K562 (cell line): ENCODE results near the gene KIF17. TPM values are rescaled to one million over a fixed set of nuclear protein-coding genes. Genes with fewer than 3 reads are reported as not detected.
A peak's percentile ranks its signal among the peaks of the same experiment; 100 is the strongest.

ENCODE experiments used
- ATAC-seq: fragments of 200-7000 bp; cut with Tn5 transposase; 3 replicates; pipeline ENCODE4 v1.9.1; 2020; ENCODE audit warnings: moderate library complexity
- BruUV-seq: library from RNA; stranded (reverse); fragments of 400-500 nt; replicated peaks from 2 replicates; lab custom pipeline; 2021; lab: Mats Ljungman, UMichigan
- CTCF ChIA-PET: fragments of 300-600 bp; formaldehyde crosslinking; extraction: SDS; loops from one replicate; lab custom pipeline; 2021; ENCODE audit warnings: low intra/inter-chr PET ratio; lab: Yijun Ruan, JAX
- POLR2A ChIA-PET: fragments of 300-600, 350-650 bp; sonication (Branson Sonifier 250); formaldehyde crosslinking; extraction: SDS; loops from one replicate; lab custom pipeline; 2021; ENCODE audit warnings: antibody characterized with exemption, inconsistent platforms; lab: Yijun Ruan, JAX
- DNase-seq, 4 experiments: peaks; one replicate each; pipeline versions ENCODE4 v3.0.0 to v3.0.0-alpha.2; 2011 to 2018; ENCODE audit warnings: low spot score in 3 of 4, mixed read lengths in 3 of 4; ENCODE audit errors: extremely low read depth in 1 of 4
- FAIRE-seq: peaks from 2 replicates; lab custom pipeline; 2011; peaks lifted over from hg19 to GRCh38; lab: Jason Lieb, UNC
- H2AFZ ChIP-seq: 2 replicates; pipeline ENCODE4 v1.6.0; 2011; ENCODE audit warnings: low read depth, low read length, control low read depth, inconsistent platforms
- H3K27ac ChIP-seq: fragments of 200-600 bp; 3 replicates; pipeline ENCODE4 v1.8.0; 2011; ENCODE audit warnings: low read depth, mild to moderate bottlenecking, control low read depth, inconsistent platforms, low read length, moderate library complexity, mixed read lengths; ENCODE audit errors: extremely low read depth
- H3K27me3 ChIP-seq, 2 experiments: fragments of 300-600 bp in 1 of 2; 2 replicates in 1 of 2; 3 replicates in 1 of 2; pipeline versions ENCODE4 v1.6.0 to v1.8.0; 2011; ENCODE audit warnings: inconsistent platforms in 2 of 2, low read length in 2 of 2, mild to moderate bottlenecking in 1 of 2, mixed read lengths in 1 of 2, moderate library complexity in 1 of 2; ENCODE audit not compliant: control insufficient read depth in 2 of 2, insufficient read depth in 2 of 2
- H3K36me3 ChIP-seq: fragments of 300-600 bp; 3 replicates; pipeline ENCODE4 v1.8.0; 2011; ENCODE audit warnings: mild to moderate bottlenecking, low read length, inconsistent platforms; ENCODE audit not compliant: control insufficient read depth, insufficient read depth
- H3K4me1 ChIP-seq, 2 experiments: fragments of 200-600 bp in 1 of 2; replicated peaks in 1 of 2; 2 replicates in 1 of 2; 3 replicates in 1 of 2; pipeline versions ENCODE4 v1.5.1 to v1.8.0; 2011; ENCODE audit warnings: inconsistent platforms in 2 of 2, low read length in 2 of 2, mild to moderate bottlenecking in 1 of 2, mixed read lengths in 1 of 2, moderate library complexity in 1 of 2; ENCODE audit not compliant: control insufficient read depth in 2 of 2, insufficient read depth in 2 of 2
- H3K4me2 ChIP-seq: 2 replicates; pipeline ENCODE4 v1.6.1; 2011; ENCODE audit warnings: low read length, control low read depth, inconsistent platforms, mixed read lengths; ENCODE audit not compliant: insufficient read depth
- H3K4me3 ChIP-seq: fragments of 200-600 bp; sonication (generic), shearing (Covaris generic); 2 replicates; pipeline ENCODE4 v1.5.1; 2016; ENCODE audit warnings: control low read depth, inconsistent platforms
- H3K79me2 ChIP-seq: fragments of 200-600 bp; 3 replicates; pipeline ENCODE4 v1.8.0; 2011; ENCODE audit warnings: low read length, inconsistent platforms; ENCODE audit not compliant: control insufficient read depth, insufficient read depth
- H3K9ac ChIP-seq, 2 experiments: 2 replicates each; pipeline versions ENCODE4 v1.6.0 to v1.6.1; 2011; ENCODE audit warnings: low read depth in 2 of 2, low read length in 2 of 2, control low read depth in 1 of 2, inconsistent platforms in 1 of 2, mild to moderate bottlenecking in 1 of 2, mixed read lengths in 1 of 2; ENCODE audit not compliant: insufficient read depth in 1 of 2
- H3K9me1 ChIP-seq: one replicate; pipeline ENCODE4 v1.6.0; 2011; ENCODE audit warnings: inconsistent platforms, mild to moderate bottlenecking, low read length, moderate library complexity; ENCODE audit not compliant: control insufficient read depth, insufficient read depth
- H3K9me3 ChIP-seq: replicated peaks from 2 replicates; pipeline ENCODE4 v1.5.1; 2011; ENCODE audit warnings: low read depth, low read length, inconsistent platforms; ENCODE audit not compliant: control insufficient read depth, insufficient read depth
- H4K20me1 ChIP-seq: replicated peaks from 2 replicates; pipeline ENCODE4 v1.6.1; 2011; ENCODE audit warnings: low read length, inconsistent platforms, mixed read lengths; ENCODE audit not compliant: control insufficient read depth, insufficient read depth
- RAD51 ChIP-seq: fragments of 450-650 bp; IDR thresholded peaks from 2 replicates; pipeline ENCODE4 v1.7.1; 2016; ENCODE audit warnings: low read depth, mild to moderate bottlenecking, borderline replicate concordance
- TFE3 ChIP-seq: fragments of 450-650 bp; formaldehyde crosslinking; IDR thresholded peaks from 2 replicates; pipeline ENCODE4 v1.4.0; 2020; ENCODE audit warnings: mild to moderate bottlenecking, mixed read lengths
- ZNF133 ChIP-seq: fragments of 250-450 bp; sonication (Bioruptor Pico); IDR thresholded peaks from 2 replicates; pipeline ENCODE4 v1.4.0; 2020; ENCODE audit warnings: mild to moderate bottlenecking
- WGBS: fragments of 100-300 bp; shearing (Covaris generic); methylation state at CpG from one replicate; pipeline ENCODE4 v1.1.6; 2016; ENCODE audit warnings: low coverage, mixed read lengths; ENCODE audit not compliant: insufficient coverage; ENCODE audit errors: missing lambda C conversion rate; 5-methylcytosine and 5-hydroxymethylcytosine counted together
- in situ Hi-C: fragments of 300-500 bp; cut with MboI; formaldehyde crosslinking; loops from 4 replicates; pipeline ENCODE4 v1.15.0; 2018; ENCODE audit warnings: inconsistent platforms, mixed read lengths
- intact Hi-C: fragments of 100-400 bp; cut with micrococcal nuclease; formaldehyde crosslinking; loops from 2 replicates; pipeline ENCODE4 v1.14.2; 2022
- polyA plus RNA-seq, 8 experiments: library from polyadenylated mRNA; depleted of rRNA in 4 of 8; stranded (reverse) in 5 of 8; unstranded in 3 of 8; fragments of >200 nt; fragmentation: Nextera tagmentation in 2 of 8; fragmentation: Illumina TruSeq in 1 of 8; extraction: Ambion mirVana in 2 of 8; extraction: Trizol in 1 of 8; gene quantifications; 2 replicates each; pipeline versions ENCODE4 v1.2.1 to v1.2.3, GENCODE V29; 2011 to 2014; ENCODE audit warnings: inconsistent platforms in 1 of 8, missing spikeins in 1 of 8
- total RNA-seq, 7 experiments: library from RNA; depleted of rRNA in 6 of 7; stranded (reverse); fragments of >200 nt in 6 of 7; fragmentation: Illumina TruSeq in 2 of 7; extraction: Trizol in 2 of 7; gene quantifications; 2 replicates each; pipeline versions ENCODE4 v1.2.1 to v1.2.3, GENCODE V29; 2011 to 2021; ENCODE audit warnings: low replicate concordance in 1 of 7
- TF ChIP-seq, protein P1 (sequence below): sonication (generic); formaldehyde crosslinking; IDR thresholded peaks from 2 replicates; pipeline ENCODE4 v1.5.0; 2020; ENCODE audit warnings: missing genetic modification reagents

KIF17 gene
- total and polyA plus RNA-seq, 9 of the 15 experiments (the other 6 are each of a cell fraction or from before 2014, with no cell fraction given) = 0.04 to 0.47 (median 0.18) TPM; not detected in 5

DNA sequence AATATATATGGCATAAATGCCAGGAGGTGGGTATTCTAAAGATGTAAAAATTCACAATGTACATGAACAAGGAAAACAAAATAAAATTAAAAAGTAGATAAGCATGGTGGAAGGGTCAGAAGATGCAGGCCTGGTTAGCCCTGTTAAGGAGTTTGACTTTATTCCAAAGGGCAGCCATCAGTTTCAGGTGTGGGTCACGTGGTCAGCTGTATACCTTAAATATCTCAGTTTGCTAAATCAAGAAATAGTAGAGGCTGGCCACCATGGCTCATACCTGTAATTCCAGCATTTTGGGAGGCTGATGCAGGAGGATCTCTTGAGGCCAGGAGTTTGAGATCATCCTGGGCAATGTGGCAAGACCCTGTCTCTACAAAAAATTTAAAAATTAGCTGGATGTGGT lies 93.1 kb downstream of the KIF17 start:
- no peaks in the 10 kb centered on the region for H3K36me3 ChIP-seq
- no peak for DNase-seq
- TF ChIP-seq RAD51 (peak; percentile 57; the same call in 1 of the 2 replicates), TFE3 (CRISPR knock-in tag) (peak; percentile 69), ZNF133 (no peak)
- TF ChIP-seq, protein P1, sequence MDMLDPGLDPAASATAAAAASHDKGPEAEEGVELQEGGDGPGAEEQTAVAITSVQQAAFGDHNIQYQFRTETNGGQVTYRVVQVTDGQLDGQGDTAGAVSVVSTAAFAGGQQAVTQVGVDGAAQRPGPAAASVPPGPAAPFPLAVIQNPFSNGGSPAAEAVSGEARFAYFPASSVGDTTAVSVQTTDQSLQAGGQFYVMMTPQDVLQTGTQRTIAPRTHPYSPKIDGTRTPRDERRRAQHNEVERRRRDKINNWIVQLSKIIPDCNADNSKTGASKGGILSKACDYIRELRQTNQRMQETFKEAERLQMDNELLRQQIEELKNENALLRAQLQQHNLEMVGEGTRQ = peak; percentile 48; the same call in 1 of the 2 replicates
- TF ChIP-seq, all 486 proteins: peak for 3
- 12% methylated on average over 1 of the region's 1 CpG for WGBS
- no peak overlapping the region for H3K4me2 ChIP-seq
- no peaks in the 10 kb centered on the region for H3K79me2 ChIP-seq
- H3K9me1 ChIP-seq = no peaks in the 10 kb centered on the region
- ATAC-seq (no peak), FAIRE-seq (no peak)
- H3K9ac ChIP-seq = no peak overlapping the region
- H3K27ac ChIP-seq = no peak overlapping the region
- in situ Hi-C loops = no loop called here
- H3K4me1 ChIP-seq = no peaks in the 10 kb centered on the region
- CTCF ChIA-PET = no interaction called here
- H3K4me3 ChIP-seq = no peak overlapping the region
- H2AFZ ChIP-seq = no peak overlapping the region
- intact Hi-C loops = no loop called here
- peaks cover 5 to 6% of the 10 kb centered on the region in 2 experiments; a peak in 3 of 5 replicates for H3K27me3 ChIP-seq
- BruUV-seq = no TSS peak
- POLR2A ChIA-PET = interaction anchor here (0.6 to 1.3 kb wide), 2 partner anchors 9 to 152 kb away, joined by 3 to 4 read pairs; no protein-coding TSS in a partner anchor
- no peaks in the 10 kb centered on the region for H4K20me1 ChIP-seq
- no peaks in the 10 kb centered on the region for H3K9me3 ChIP-seq
